ENCODE measurements around the gene LTBP2. TPM values are rescaled to one million over a fixed set of nuclear protein-coding genes. Genes with fewer than 3 reads are reported as not detected.
A peak's percentile ranks its signal among the peaks of the same experiment; 100 is the strongest.

LTBP2 gene
- total and polyA plus RNA-seq, 2 of the 8 experiments (the other 6 are each of a cell fraction or from before 2014, with no cell fraction given), result 0.48 to 0.89 TPM

- Histone ChIP-seq H2BK120ac (replicated peaks; ENCODE audit: low read depth, low read length) (no peak overlapping the region), H4K5ac (ENCODE audit: insufficient read length, low read depth, low read length) (no peak overlapping the region), H4K20me1 (replicated peaks in 1 of 2; ENCODE audit: control insufficient read depth in 1 of 2, insufficient read depth in 2 of 2, low read length in 2 of 2) (no peaks in the 10 kb centered on the region), H2AK5ac (ENCODE audit: low read depth, low read length) (no peak overlapping the region), H3K4ac (replicated peaks; ENCODE audit: insufficient read length, low read depth, low read length) (no peak overlapping the region), H3K4me2 (ENCODE audit: insufficient read depth in 1 of 2, low read depth in 2 of 2, low read length in 2 of 2) (no peak overlapping the region), H4K91ac (replicated peaks; ENCODE audit: insufficient read length, low read length) (no peak overlapping the region), H2AFZ (ENCODE audit: low read length) (no peak overlapping the region), H3K27ac (ENCODE audit: low read depth, low read length) (no peak overlapping the region), H2BK5ac (ENCODE audit: low read depth, low read length) (no peak overlapping the region), H2BK12ac (ENCODE audit: low read depth, low read length) (no peak overlapping the region), H3K27me3 (replicated peaks in 1 of 4; ENCODE audit: control insufficient read depth in 3 of 4, extremely low read depth in 1 of 4, insufficient read depth in 3 of 4, low read length in 3 of 4) (no peaks in the 10 kb centered on the region; a peak in 1 of 7 replicates), H2BK15ac (ENCODE audit: low read length) (no peak overlapping the region), H3K79me1 (ENCODE audit: low read depth, low read length) (no peaks in the 10 kb centered on the region), H4K8ac (ENCODE audit: extremely low read depth, insufficient read depth, low read length) (no peak overlapping the region), H3K36me3 (ENCODE audit: control insufficient read depth in 2 of 4, insufficient read depth in 4 of 4, low read length in 3 of 4) (no peaks in the 10 kb centered on the region), H3K56ac (replicated peaks; ENCODE audit: insufficient read length, low read depth, low read length) (no peak overlapping the region), H3K9ac (replicated peaks in 1 of 4; ENCODE audit: extremely low read depth in 1 of 4, low read depth in 3 of 4, low read length in 3 of 4) (no peak overlapping the region), H3K4me3 (ENCODE audit: extremely low read depth in 1 of 4, insufficient read depth in 2 of 4, low read depth in 3 of 4, low read length in 4 of 4) (no peak overlapping the region), H2BK20ac (ENCODE audit: low read length) (0 out of 2 replicates have a peak overlapping the region, but pooled peaks have one; percentile 72), H3K23me2 (ENCODE audit: low read depth, low read length) (no peaks in the 10 kb centered on the region), H3K4me1 (replicated peaks in 1 of 4; ENCODE audit: control insufficient read depth in 3 of 4, insufficient read depth in 4 of 4, low read length in 3 of 4) (peaks cover 3 to 10% (median 4%) of the 10 kb centered on the region in 4 experiments; a peak in 5 of 7 replicates), H3K14ac (ENCODE audit: insufficient read length) (no peak overlapping the region), H3K9me3 (ENCODE audit: insufficient read depth in 2 of 2, low read depth in 1 of 2, low read length in 1 of 2) (no peaks in the 10 kb centered on the region), H3K23ac (ENCODE audit: insufficient read length) (no peak overlapping the region), H3K79me2 (ENCODE audit: control insufficient read depth in 1 of 2, insufficient read depth in 2 of 2, low read length in 2 of 2) (no peaks in the 10 kb centered on the region), H3K18ac (ENCODE audit: extremely low read depth, low read length) (no peak overlapping the region)
- POLR2A ChIA-PET (ENCODE audit: partially characterized antibody), result interaction anchor here (0.6 to 2.7 kb wide), 3 partner anchors 8 to 321 kb away, joined by 3 to 7 read pairs (median 3); no protein-coding TSS in a partner anchor
- 90% methylated on average over 4 of the region's 4 CpGs; no CpG with 5 or more reads in 1 of the 2 experiments for WGBS, 2 experiments (ENCODE audit: extremely low coverage in 1 of 2, insufficient coverage in 1 of 2, insufficient read length in 1 of 2, insufficient replicate concordance in 2 of 2, low coverage in 1 of 2, low lambda C conversion rate in 2 of 2, missing lambda C conversion rate in 1 of 2)
- DNase-seq (ENCODE audit: low read depth in 1 of 2, low spot score in 2 of 2) (no peak), FAIRE-seq (no peak)
- CTCF ChIA-PET (ENCODE audit: partially characterized antibody), result interaction anchor here (1.6 to 5.7 kb wide), 5 partner anchors 9 to 57 kb away, joined by 3 to 51 read pairs (median 20); no protein-coding TSS in a partner anchor
- TF ChIP-seq YY1 (IDR thresholded peaks at IDR 0.05; ENCODE audit: low read depth, low read length) (no peak), BACH1 (IDR thresholded peaks at IDR 0.05; ENCODE audit: low read length) (no peak), BRCA1 (IDR thresholded peaks at IDR 0.05; ENCODE audit: low read depth, low read length) (no peak), BCL11A (IDR thresholded peaks at IDR 0.05; ENCODE audit: low read depth in 2 of 2, low read length in 2 of 2) (no peak), PHF8 (conservative IDR thresholded peaks at IDR 0.05; ENCODE audit: low read depth, low read length) (no peak), EZH2 (IDR thresholded peaks at IDR 0.05; ENCODE audit: low read depth, low read length, severe bottlenecking) (no peak), SIN3A (conservative IDR thresholded peaks at IDR 0.05 in 1 of 2, IDR thresholded peaks at IDR 0.05 in 1 of 2; ENCODE audit: low read depth in 1 of 2, low read length in 2 of 2) (no peak), NRF1 (IDR thresholded peaks at IDR 0.05; ENCODE audit: low read depth, low read length) (no peak), EP300 (IDR thresholded peaks at IDR 0.05; ENCODE audit: borderline replicate concordance in 1 of 2, low read depth in 2 of 2, low read length in 2 of 2) (no peak), KDM1A (IDR thresholded peaks at IDR 0.05; ENCODE audit: borderline replicate concordance, low read length) (no peak), FOSL1 (IDR thresholded peaks at IDR 0.05; ENCODE audit: insufficient read depth, low read depth, low read length) (no peak), ATF2 (IDR thresholded peaks at IDR 0.05; ENCODE audit: low read length) (no peak)
Observed at GRCh38 chr14:74517731-74518130, 94.3 kb downstream of the LTBP2 start.

Data from H1 (cell line).